ENCODE measurements around the gene ENOX1. TPM values are rescaled to one million over a fixed set of nuclear protein-coding genes. Genes with fewer than 3 reads are reported as not detected.

ENOX1 gene
- total RNA-seq, 1 donor from 2014 or later: 2.0 TPM

- no peak overlapping the region for H3K4me3 Mint-ChIP-seq (ENCODE audit: unreplicated experiment)
- peaks cover 22% of the 10 kb centered on the region for H3K4me1 Mint-ChIP-seq (ENCODE audit: low read depth)
- peaks cover 10% of the 10 kb centered on the region for H3K36me3 Mint-ChIP-seq (ENCODE audit: low read depth)
- H3K27ac Mint-ChIP-seq (ENCODE audit: unreplicated experiment): no peak overlapping the region
- peaks cover 19% of the 10 kb centered on the region for H3K9me3 Mint-ChIP-seq (ENCODE audit: low read depth)
- H3K27me3 Mint-ChIP-seq (ENCODE audit: low read depth): no peaks in the 10 kb centered on the region
- TF ChIP-seq CTCF (IDR thresholded peaks at IDR 0.05): no peak
- no peak for DNase-seq (ENCODE audit: low spot score)
Observed at GRCh38 chr13:43377149-43377548, 409.6 kb downstream of the ENOX1 start.

- H3K36me3 Mint-ChIP-seq (ENCODE audit: low read depth): peaks cover 10% of the 10 kb centered on the region
- no peak overlapping the region for H3K27ac Mint-ChIP-seq (ENCODE audit: unreplicated experiment)
- H3K4me1 Mint-ChIP-seq (ENCODE audit: low read depth): peaks cover 22% of the 10 kb centered on the region
- no peak for TF ChIP-seq CTCF (IDR thresholded peaks at IDR 0.05)
- peaks cover 19% of the 10 kb centered on the region for H3K9me3 Mint-ChIP-seq (ENCODE audit: low read depth)
- H3K4me3 Mint-ChIP-seq (ENCODE audit: unreplicated experiment): no peak overlapping the region
- no peak for DNase-seq (ENCODE audit: low spot score)
- no peaks in the 10 kb centered on the region for H3K27me3 Mint-ChIP-seq (ENCODE audit: low read depth)
Observed at GRCh38 chr13:43376596-43376995, 410.2 kb downstream of the ENOX1 start.

GRCh38 chr13:43375797-43376465 lies 410.8 kb downstream of the ENOX1 start:
- Mint-ChIP-seq H3K27ac (ENCODE audit: unreplicated experiment) (peak overlapping the region; percentile 8), H3K27me3 (ENCODE audit: low read depth) (no peaks in the 10 kb centered on the region), H3K36me3 (ENCODE audit: low read depth) (peaks cover 10% of the 10 kb centered on the region), H3K4me3 (ENCODE audit: unreplicated experiment) (no peak overlapping the region), H3K4me1 (ENCODE audit: low read depth) (peaks cover 22% of the 10 kb centered on the region), H3K9me3 (ENCODE audit: low read depth) (peaks cover 19% of the 10 kb centered on the region)
- no peak for DNase-seq (ENCODE audit: low spot score)
- TF ChIP-seq CTCF (IDR thresholded peaks at IDR 0.05): no peak

- peaks cover 9% of the 10 kb centered on the region for H3K36me3 Mint-ChIP-seq (ENCODE audit: low read depth)
- peaks cover 22% of the 10 kb centered on the region for H3K4me1 Mint-ChIP-seq (ENCODE audit: low read depth)
- no peak for TF ChIP-seq CTCF (IDR thresholded peaks at IDR 0.05)
- peaks cover 3% of the 10 kb centered on the region for H3K27me3 Mint-ChIP-seq (ENCODE audit: low read depth)
- H3K27ac Mint-ChIP-seq (ENCODE audit: unreplicated experiment): no peak overlapping the region
- no peak overlapping the region for H3K4me3 Mint-ChIP-seq (ENCODE audit: unreplicated experiment)
- DNase-seq (ENCODE audit: low spot score): no peak
- peaks cover 14% of the 10 kb centered on the region for H3K9me3 Mint-ChIP-seq (ENCODE audit: low read depth)
Observed at GRCh38 chr13:43374621-43375020, 412.2 kb downstream of the ENOX1 start.

GRCh38 chr13:43373400-43373799 lies 413.4 kb downstream of the ENOX1 start:
- TF ChIP-seq CTCF (IDR thresholded peaks at IDR 0.05): no peak
- Mint-ChIP-seq H3K27ac (ENCODE audit: unreplicated experiment) (no peak overlapping the region), H3K27me3 (ENCODE audit: low read depth) (peaks cover 3% of the 10 kb centered on the region), H3K4me3 (ENCODE audit: unreplicated experiment) (no peak overlapping the region), H3K4me1 (ENCODE audit: low read depth) (peaks cover 24% of the 10 kb centered on the region), H3K9me3 (ENCODE audit: low read depth) (peaks cover 3% of the 10 kb centered on the region), H3K36me3 (ENCODE audit: low read depth) (peaks cover 3% of the 10 kb centered on the region)
- DNase-seq (ENCODE audit: low spot score): no peak
